Right atrium auricular region (tissue), 2 donors: ENCODE data around the gene NIPAL3. TPM values are rescaled to one million over a fixed set of nuclear protein-coding genes. Genes with fewer than 3 reads are reported as not detected.
"Not testable (repeated sequence)": the region's sequence is repeated elsewhere in the genome, so short reads cannot be mapped to it uniquely, and the experiment has no call there.

ENCODE experiments used
- DNase-seq: peaks from one replicate; pipeline ENCODE4 v3.0.0-alpha.2; 2019; ENCODE audit warnings: low spot score
- H3K27ac ChIP-seq, 2 donors: fragments of 200-600 bp; sonication (generic); 1 replicate in 1 of 2; 2 replicates in 1 of 2; pipeline ENCODE4 v1.5.1; 2016 to 2019
- H3K27me3 ChIP-seq, 2 donors: fragments of 200-600 bp; sonication (generic); one replicate each; pipeline versions ENCODE4 v1.5.1 to v1.6.0; 2017 to 2019
- H3K36me3 ChIP-seq: fragments of 200-600 bp; sonication (generic); one replicate; pipeline ENCODE4 v1.5.1; 2016
- H3K4me1 ChIP-seq, 2 donors: fragments of 200-600 bp; sonication (generic); one replicate each; pipeline versions ENCODE4 v1.5.1 to v1.6.0; 2017 to 2019
- H3K4me3 ChIP-seq, 2 donors: fragments of 200-600 bp; sonication (generic); 1 replicate in 1 of 2; 2 replicates in 1 of 2; pipeline ENCODE4 v1.5.1; 2017 to 2019; ENCODE audit warnings: mild to moderate bottlenecking in 1 of 2, moderate library complexity in 1 of 2
- H3K9me3 ChIP-seq, 2 donors: fragments of 200-600 bp; sonication (generic); one replicate each; pipeline ENCODE4 v1.5.1; 2019
- CTCF ChIP-seq, 2 donors: fragments of 200-600 bp; sonication (generic); IDR thresholded peaks; one replicate each; pipeline ENCODE4 v1.5.1; 2019; ENCODE audit warnings: antibody characterized with exemption in 2 of 2
- total RNA-seq, 2 donors: library from RNA; depleted of rRNA; stranded (reverse); fragments of >200 nt; gene quantifications; one replicate each; pipeline ENCODE4 v1.1.0, GENCODE V29; 2016

The NIPAL3 gene
- total RNA-seq, 2 donors from 2014 or later: 34.8 to 43.3 TPM

- H3K36me3 ChIP-seq: peaks cover 18% of the 10 kb centered on the region
Measured at GRCh38 chr1:24454673-24455072, 39.1 kb downstream of the NIPAL3 start.

GRCh38 chr1:24455272-24455671, 39.7 kb downstream of the NIPAL3 start:
- peaks cover 15% of the 10 kb centered on the region for H3K36me3 ChIP-seq
- H3K4me1 ChIP-seq: no peaks in the 10 kb centered on the region
- H3K27ac ChIP-seq: no peak overlapping the region
- no peaks in the 10 kb centered on the region for H3K9me3 ChIP-seq
- no peak overlapping the region for H3K4me3 ChIP-seq
- H3K27me3 ChIP-seq: no peaks in the 10 kb centered on the region
- no peak for TF ChIP-seq CTCF (IDR thresholded peaks at IDR 0.05)
- DNase-seq: no peak

More at GRCh38 chr1:24454673-24455072, 39.1 kb downstream of the NIPAL3 start:
- Histone ChIP-seq H3K27ac (no peak overlapping the region), H3K4me1 (no peaks in the 10 kb centered on the region), H3K4me3 (no peak overlapping the region), H3K9me3 (no peaks in the 10 kb centered on the region), H3K27me3 (no peaks in the 10 kb centered on the region)
- TF ChIP-seq CTCF (IDR thresholded peaks at IDR 0.05): no peak
- no peak for DNase-seq

- TF ChIP-seq CTCF (IDR thresholded peaks at IDR 0.05): no peak
- Histone ChIP-seq H3K4me1 (no peaks in the 10 kb centered on the region), H3K27ac (no peak overlapping the region), H3K27me3 (no peaks in the 10 kb centered on the region), H3K36me3 (peaks cover 5% of the 10 kb centered on the region), H3K9me3 (no peaks in the 10 kb centered on the region), H3K4me3 (no peak overlapping the region)
- no peak for DNase-seq
Measured at GRCh38 chr1:24457866-24458265, 42.3 kb downstream of the NIPAL3 start.

GRCh38 chr1:24459551-24460266, 44.1 kb downstream of the NIPAL3 start:
- no peak for TF ChIP-seq CTCF (IDR thresholded peaks at IDR 0.05)

GRCh38 chr1:24462128-24462527, 46.5 kb downstream of the NIPAL3 start:
- not testable (repeated sequence) for H3K27me3 ChIP-seq, H3K9me3 ChIP-seq, H3K27ac ChIP-seq, H3K4me3 ChIP-seq, H3K4me1 ChIP-seq, DNase-seq
- peaks cover 15% of the 10 kb centered on the region for H3K36me3 ChIP-seq

More at GRCh38 chr1:24459551-24460266, 44.1 kb downstream of the NIPAL3 start:
- Histone ChIP-seq H3K4me3 (no peak overlapping the region), H3K4me1 (no peaks in the 10 kb centered on the region), H3K27ac (no peak overlapping the region), H3K9me3 (no peaks in the 10 kb centered on the region), H3K27me3 (no peaks in the 10 kb centered on the region), H3K36me3 (peaks cover 5% of the 10 kb centered on the region)
- DNase-seq: no peak

GRCh38 chr1:24463776-24464735, 48.5 kb downstream of the NIPAL3 start:
- no peak overlapping the region for H3K27ac ChIP-seq
- no peaks in the 10 kb centered on the region for H3K27me3 ChIP-seq
- H3K36me3 ChIP-seq: peaks cover 11% of the 10 kb centered on the region
- TF ChIP-seq CTCF (IDR thresholded peaks at IDR 0.05): no peak
- H3K4me1 ChIP-seq: no peaks in the 10 kb centered on the region
- H3K9me3 ChIP-seq: no peaks in the 10 kb centered on the region
- H3K4me3 ChIP-seq: no peak overlapping the region
- DNase-seq: no peak
